ENCODE measurements around the gene GNPTG. TPM values are rescaled to one million over a fixed set of nuclear protein-coding genes. Genes with fewer than 3 reads are reported as not detected.

The GNPTG gene
- total RNA-seq, 1 donor from 2014 or later: 52.9 TPM

- no peaks in the 10 kb centered on the region for H3K9me3 Mint-ChIP-seq
- H3K36me3 Mint-ChIP-seq: peaks cover 35% of the 10 kb centered on the region
- TF ChIP-seq CTCF (IDR thresholded peaks at IDR 0.05; ENCODE audit: unreplicated experiment): no peak
- H3K4me1 Mint-ChIP-seq: no peaks in the 10 kb centered on the region
- DNase-seq (ENCODE audit: low spot score in 2 of 2, unreplicated experiment in 2 of 2): no peak
- no peak overlapping the region for H3K27ac Mint-ChIP-seq
- H3K4me3 Mint-ChIP-seq: no peak overlapping the region
- H3K27me3 Mint-ChIP-seq (ENCODE audit: low read depth): no peaks in the 10 kb centered on the region
These were observed 29.3 kb upstream of the GNPTG start for GRCh38 chr16:1322407-1322806.

GRCh38 chr16:1323296-1324239 lies 28.2 kb upstream of the GNPTG start:
- Mint-ChIP-seq H3K27me3 (ENCODE audit: low read depth) (no peaks in the 10 kb centered on the region), H3K4me1 (no peaks in the 10 kb centered on the region), H3K27ac (no peak overlapping the region), H3K36me3 (peaks cover 25% of the 10 kb centered on the region), H3K4me3 (no peak overlapping the region), H3K9me3 (no peaks in the 10 kb centered on the region)
- no peak for TF ChIP-seq CTCF (IDR thresholded peaks at IDR 0.05; ENCODE audit: unreplicated experiment)
- DNase-seq (ENCODE audit: low spot score in 2 of 2, unreplicated experiment in 2 of 2): no peak

GRCh38 chr16:1324286-1324826 lies 27.4 kb upstream of the GNPTG start:
- Mint-ChIP-seq H3K27me3 (ENCODE audit: low read depth) (no peaks in the 10 kb centered on the region), H3K27ac (no peak overlapping the region), H3K36me3 (peaks cover 22% of the 10 kb centered on the region), H3K4me3 (no peak overlapping the region), H3K9me3 (no peaks in the 10 kb centered on the region), H3K4me1 (no peaks in the 10 kb centered on the region)
- no peak for TF ChIP-seq CTCF (IDR thresholded peaks at IDR 0.05; ENCODE audit: unreplicated experiment)
- DNase-seq (ENCODE audit: low spot score in 2 of 2, unreplicated experiment in 2 of 2): no peak

- no peaks in the 10 kb centered on the region for H3K9me3 Mint-ChIP-seq
These were observed 26.5 kb upstream of the GNPTG start for GRCh38 chr16:1325261-1325660.

GRCh38 chr16:1325673-1326371 lies 25.9 kb upstream of the GNPTG start:
- H3K27me3 Mint-ChIP-seq (ENCODE audit: low read depth): peaks cover 4% of the 10 kb centered on the region
- H3K27ac Mint-ChIP-seq: no peak overlapping the region
- DNase-seq (ENCODE audit: low spot score in 2 of 2, unreplicated experiment in 2 of 2): no peak
- TF ChIP-seq CTCF (IDR thresholded peaks at IDR 0.05; ENCODE audit: unreplicated experiment): no peak
- no peak overlapping the region for H3K4me3 Mint-ChIP-seq
- H3K36me3 Mint-ChIP-seq: peaks cover 11% of the 10 kb centered on the region
- no peaks in the 10 kb centered on the region for H3K9me3 Mint-ChIP-seq
- no peaks in the 10 kb centered on the region for H3K4me1 Mint-ChIP-seq

More at GRCh38 chr16:1325261-1325660, 26.5 kb upstream of the GNPTG start:
- no peak for TF ChIP-seq CTCF (IDR thresholded peaks at IDR 0.05; ENCODE audit: unreplicated experiment)
- Mint-ChIP-seq H3K27ac (no peak overlapping the region), H3K27me3 (ENCODE audit: low read depth) (no peaks in the 10 kb centered on the region), H3K36me3 (peaks cover 13% of the 10 kb centered on the region), H3K4me1 (no peaks in the 10 kb centered on the region), H3K4me3 (no peak overlapping the region)
- no peak for DNase-seq (ENCODE audit: low spot score in 2 of 2, unreplicated experiment in 2 of 2)
